ENCODE measurements around the gene TUBA1C.
"Not testable (repeated sequence)": the region's sequence is repeated elsewhere in the genome, so short reads cannot be mapped to it uniquely, and the experiment has no call there.

DNA sequence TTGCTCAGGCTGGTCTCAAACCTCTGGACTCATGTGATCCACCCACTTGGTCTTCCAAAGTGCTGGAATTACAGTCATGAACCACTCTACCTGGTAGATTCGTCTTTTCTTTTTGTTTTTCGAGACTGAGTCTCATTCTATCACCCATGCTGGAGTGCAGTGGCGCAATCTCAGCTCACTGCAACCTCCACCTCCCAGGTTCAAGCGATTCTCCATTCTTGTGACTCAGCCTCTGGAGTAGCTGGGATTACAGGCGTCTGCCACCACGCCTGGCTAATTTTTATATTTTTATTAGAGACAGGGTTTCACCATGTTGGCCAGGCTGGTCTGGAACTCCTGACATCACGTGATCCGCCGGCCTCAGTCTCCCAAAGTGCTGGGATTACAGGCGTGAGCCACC is 9.4 kb upstream of the TUBA1C start:
- TF ChIP-seq, protein P1, sequence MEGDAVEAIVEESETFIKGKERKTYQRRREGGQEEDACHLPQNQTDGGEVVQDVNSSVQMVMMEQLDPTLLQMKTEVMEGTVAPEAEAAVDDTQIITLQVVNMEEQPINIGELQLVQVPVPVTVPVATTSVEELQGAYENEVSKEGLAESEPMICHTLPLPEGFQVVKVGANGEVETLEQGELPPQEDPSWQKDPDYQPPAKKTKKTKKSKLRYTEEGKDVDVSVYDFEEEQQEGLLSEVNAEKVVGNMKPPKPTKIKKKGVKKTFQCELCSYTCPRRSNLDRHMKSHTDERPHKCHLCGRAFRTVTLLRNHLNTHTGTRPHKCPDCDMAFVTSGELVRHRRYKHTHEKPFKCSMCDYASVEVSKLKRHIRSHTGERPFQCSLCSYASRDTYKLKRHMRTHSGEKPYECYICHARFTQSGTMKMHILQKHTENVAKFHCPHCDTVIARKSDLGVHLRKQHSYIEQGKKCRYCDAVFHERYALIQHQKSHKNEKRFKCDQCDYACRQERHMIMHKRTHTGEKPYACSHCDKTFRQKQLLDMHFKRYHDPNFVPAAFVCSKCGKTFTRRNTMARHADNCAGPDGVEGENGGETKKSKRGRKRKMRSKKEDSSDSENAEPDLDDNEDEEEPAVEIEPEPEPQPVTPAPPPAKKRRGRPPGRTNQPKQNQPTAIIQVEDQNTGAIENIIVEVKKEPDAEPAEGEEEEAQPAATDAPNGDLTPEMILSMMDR (IDR thresholded peaks at IDR 0.05), result not testable (repeated sequence)
- not testable (repeated sequence) for TF ChIP-seq EP300 (IDR thresholded peaks at IDR 0.05)
